ENCODE measurements around the gene AFG1L.
A peak's percentile ranks its signal among the peaks of the same experiment; 100 is the strongest.
"Not testable (repeated sequence)": the region's sequence is repeated elsewhere in the genome, so short reads cannot be mapped to it uniquely, and the experiment has no call there.

The AFG1L gene

GRCh38 chr6:108291091-108291490 lies 3.8 kb upstream of the AFG1L start:
- no peak overlapping the region for H2AFZ ChIP-seq (ENCODE audit: low read depth, low read length)
- H3K9me3 ChIP-seq (ENCODE audit: insufficient read depth, low read length), result no peaks in the 10 kb centered on the region
- H3K4me3 ChIP-seq (ENCODE audit: low read length), result no peak overlapping the region
- no peak overlapping the region for H3K4me2 ChIP-seq (ENCODE audit: low read length)
- no peak overlapping the region for H3K9ac ChIP-seq (ENCODE audit: low read length)
- peaks cover 18% of the 10 kb centered on the region for H3K4me1 ChIP-seq (ENCODE audit: low read length)
- TF ChIP-seq CTCF (IDR thresholded peaks at IDR 0.05; ENCODE audit: low read depth, low read length), result no peak
- TF ChIP-seq EZH2phosphoT487 (IDR thresholded peaks at IDR 0.05; ENCODE audit: low read depth), result no peak
- no peaks in the 10 kb centered on the region for H4K20me1 ChIP-seq (ENCODE audit: insufficient read depth, low read length)
- H3K36me3 ChIP-seq (replicated peaks; ENCODE audit: low read depth, low read length), result no peaks in the 10 kb centered on the region
- H3K27me3 ChIP-seq (ENCODE audit: low read depth, low read length), result no peaks in the 10 kb centered on the region
- H3K79me2 ChIP-seq (ENCODE audit: low read length), result peaks cover 9% of the 10 kb centered on the region; the same call in 1 of the 2 replicates
- H3K27ac ChIP-seq (ENCODE audit: low read length), result no peak overlapping the region

- not testable (repeated sequence) for H4K20me1 ChIP-seq (ENCODE audit: insufficient read depth, low read length); H3K4me2 ChIP-seq (ENCODE audit: low read length); H3K27me3 ChIP-seq (ENCODE audit: low read depth, low read length); H3K79me2 ChIP-seq (ENCODE audit: low read length); H3K9ac ChIP-seq (ENCODE audit: low read length); H2AFZ ChIP-seq (ENCODE audit: low read depth, low read length); H3K4me3 ChIP-seq (ENCODE audit: low read length); H3K9me3 ChIP-seq (ENCODE audit: insufficient read depth, low read length); H3K27ac ChIP-seq (ENCODE audit: low read length); H3K36me3 ChIP-seq (replicated peaks; ENCODE audit: low read depth, low read length)
- peaks cover 13% of the 10 kb centered on the region for H3K4me1 ChIP-seq (ENCODE audit: low read length)
Measured at GRCh38 chr6:108292561-108292960, 2.3 kb upstream of the AFG1L start.

- no peak for TF ChIP-seq EZH2phosphoT487 (IDR thresholded peaks at IDR 0.05; ENCODE audit: low read depth)
- TF ChIP-seq CTCF (IDR thresholded peaks at IDR 0.05; ENCODE audit: low read depth, low read length), result no peak
- H3K27me3 ChIP-seq (ENCODE audit: low read depth, low read length), result no peaks in the 10 kb centered on the region
- peak overlapping the region; percentile 99; the same call in 1 of the 2 replicates for H3K9ac ChIP-seq (ENCODE audit: low read length)
- H3K4me1 ChIP-seq (ENCODE audit: low read length), result peaks cover 13% of the 10 kb centered on the region
- H3K79me2 ChIP-seq (ENCODE audit: low read length), result peaks cover 9% of the 10 kb centered on the region; the same call in 1 of the 2 replicates
- peak overlapping the region; percentile 80 for H3K4me2 ChIP-seq (ENCODE audit: low read length)
- no peaks in the 10 kb centered on the region for H3K9me3 ChIP-seq (ENCODE audit: insufficient read depth, low read length)
- peak overlapping the region; percentile 97 for H3K4me3 ChIP-seq (ENCODE audit: low read length)
- H4K20me1 ChIP-seq (ENCODE audit: insufficient read depth, low read length), result no peaks in the 10 kb centered on the region
- no peaks in the 10 kb centered on the region for H3K36me3 ChIP-seq (replicated peaks; ENCODE audit: low read depth, low read length)
- H2AFZ ChIP-seq (ENCODE audit: low read depth, low read length), result peak overlapping the region; percentile 85; the same call in 1 of the 2 replicates
- no peak overlapping the region; the same call in 1 of the 2 replicates for H3K27ac ChIP-seq (ENCODE audit: low read length)
Measured at GRCh38 chr6:108293527-108294296, 1.1 kb upstream of the AFG1L start.

- peak overlapping the region; percentile 80 for H3K4me2 ChIP-seq (ENCODE audit: low read length)
- peak overlapping the region; percentile 90 for H3K27ac ChIP-seq (ENCODE audit: low read length)
- H3K36me3 ChIP-seq (replicated peaks; ENCODE audit: low read depth, low read length), result no peaks in the 10 kb centered on the region
- H2AFZ ChIP-seq (ENCODE audit: low read depth, low read length), result peak overlapping the region; percentile 85
- no peaks in the 10 kb centered on the region for H3K27me3 ChIP-seq (ENCODE audit: low read depth, low read length)
- peak overlapping the region; percentile 99 for H3K9ac ChIP-seq (ENCODE audit: low read length)
- no peaks in the 10 kb centered on the region for H4K20me1 ChIP-seq (ENCODE audit: insufficient read depth, low read length)
- peaks cover 13% of the 10 kb centered on the region for H3K4me1 ChIP-seq (ENCODE audit: low read length)
- peak overlapping the region; percentile 97 for H3K4me3 ChIP-seq (ENCODE audit: low read length)
- H3K79me2 ChIP-seq (ENCODE audit: low read length), result peaks cover 9% of the 10 kb centered on the region; the same call in 1 of the 2 replicates
- H3K9me3 ChIP-seq (ENCODE audit: insufficient read depth, low read length), result no peaks in the 10 kb centered on the region
- TF ChIP-seq CTCF (IDR thresholded peaks at IDR 0.05; ENCODE audit: low read depth, low read length) (no peak), EZH2phosphoT487 (IDR thresholded peaks at IDR 0.05; ENCODE audit: low read depth) (no peak)
Measured at GRCh38 chr6:108294297-108294726, 542 bp upstream of the AFG1L start.

All from OCI-LY3 (cell line).